ENCODE measurements around the gene RNF114. TPM values are rescaled to one million over a fixed set of nuclear protein-coding genes. Genes with fewer than 3 reads are reported as not detected.

The RNF114 gene
- total and polyA plus RNA-seq, 10 of the 15 experiments (the other 5 are each of a cell fraction or from before 2014, with no cell fraction given) = 28.0 to 82.3 (median 47.2) TPM

DNA sequence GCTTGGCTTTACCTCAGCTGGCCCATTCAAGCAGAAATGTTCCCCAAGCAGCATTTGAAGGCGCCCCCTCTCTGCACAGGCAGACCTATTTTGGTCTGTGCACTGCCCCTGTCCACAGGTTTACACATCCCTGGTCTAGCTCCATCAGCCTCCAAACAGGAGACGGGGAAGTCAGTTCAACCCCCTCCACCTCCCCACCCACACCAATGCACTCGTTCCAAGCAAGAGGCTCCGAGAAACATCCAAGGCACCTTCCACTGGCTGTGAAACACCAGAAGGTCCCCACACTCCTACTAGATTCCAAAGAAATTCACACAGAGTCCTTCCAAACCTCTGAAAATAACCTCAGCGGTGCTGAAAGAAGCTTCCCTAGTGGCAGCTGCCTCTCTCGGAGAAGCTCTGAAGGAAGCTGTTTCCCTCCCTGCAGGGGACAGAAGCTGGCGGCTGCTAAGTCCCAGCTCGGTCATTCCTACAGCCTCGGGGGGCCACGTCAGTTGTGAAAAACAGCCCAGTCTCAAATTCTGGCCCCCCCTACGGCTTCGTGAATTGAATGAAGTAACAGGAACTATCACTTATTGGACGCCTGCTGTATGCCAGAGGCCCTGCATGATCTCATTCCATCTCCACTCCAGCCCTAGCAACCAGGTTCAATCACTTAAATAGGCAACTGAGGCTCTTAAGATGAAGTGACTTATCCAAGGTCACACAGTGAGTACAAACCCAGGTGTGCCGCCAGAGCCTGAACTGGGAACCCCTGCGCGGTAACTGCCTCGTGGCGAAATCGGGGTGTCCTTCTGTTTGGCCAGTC, 21.7 kb upstream of the RNF114 start:
- H3K79me2 ChIP-seq (ENCODE audit: control insufficient read depth, insufficient read depth, low read length) = peaks cover 34% of the 10 kb centered on the region

More for the DNA sequence above, 21.7 kb upstream of the RNF114 start:
- ChIA-PET POLR2A (interaction anchor here (0.6 to 2.1 kb wide), 2 partner anchors 11 to 21 kb away, joined by 3 to 11 read pairs; partner anchors contain the start of gene RNF114), SMC1A (ENCODE audit: uncharacterized antibody, unreplicated experiment) (interaction anchor here (0.6 to 1.9 kb wide), 4 partner anchors 24 to 304 kb away, joined by 3 to 7 read pairs (median 4); no protein-coding TSS in a partner anchor), CTCF (interaction anchor here (0.7 to 4.1 kb wide), 9 partner anchors 11 to 303 kb away, joined by 3 to 20 read pairs (median 4); partner anchors contain the start of gene RNF114), RAD21 (ENCODE audit: unreplicated experiment) (interaction anchor here (0.8 to 2.1 kb wide), 6 partner anchors 21 to 373 kb away, joined by 3 to 12 read pairs (median 3); partner anchors contain the start of gene RNF114)
- Histone ChIP-seq H3K36me3 (ENCODE audit: control insufficient read depth in 2 of 2, insufficient read depth in 2 of 2, low read length in 1 of 2) (peaks cover 2 to 7% of the 10 kb centered on the region in 2 experiments; a peak in 3 of 4 replicates), H3K27me3 (replicated peaks in 1 of 2; ENCODE audit: control insufficient read depth in 2 of 2, insufficient read depth in 2 of 2, low read length in 1 of 2) (no peaks in the 10 kb centered on the region), H2AFZ (ENCODE audit: control insufficient read depth, low read depth, low read length) (peak overlapping the region; percentile 100), H3K4me3 (peak overlapping the region; percentile 94), H3K4me2 (ENCODE audit: control insufficient read depth, insufficient read depth) (peak overlapping the region; percentile 98), H3K9ac (ENCODE audit: control insufficient read depth, insufficient read depth, low read length) (peak overlapping the region; percentile 97), H3K27ac (ENCODE audit: control insufficient read depth, insufficient read depth) (peak overlapping the region; percentile 100), H3K4me1 (ENCODE audit: control insufficient read depth, insufficient read depth, low read length) (peaks cover 8% of the 10 kb centered on the region), H3K9me3 (replicated peaks; ENCODE audit: control insufficient read depth, insufficient read depth, low read length) (no peaks in the 10 kb centered on the region), H4K20me1 (ENCODE audit: control insufficient read depth, insufficient read depth) (no peaks in the 10 kb centered on the region)
- intact Hi-C loops (cut with micrococcal nuclease; ENCODE audit: unreplicated experiment) (loop anchor here (1.0 kb wide), 1 partner anchor 21 kb away; no protein-coding TSS in a partner anchor), in situ Hi-C loops (cut with MboI) (no loop called here)
- under 1% methylated on average over 19 of the region's 19 CpGs for WGBS (ENCODE audit: insufficient coverage, insufficient replicate concordance, low lambda C conversion rate, missing lambda C conversion rate)
- DNase-seq (ENCODE audit: low read depth, low spot score) = no peak
- TF ChIP-seq, protein P1, sequence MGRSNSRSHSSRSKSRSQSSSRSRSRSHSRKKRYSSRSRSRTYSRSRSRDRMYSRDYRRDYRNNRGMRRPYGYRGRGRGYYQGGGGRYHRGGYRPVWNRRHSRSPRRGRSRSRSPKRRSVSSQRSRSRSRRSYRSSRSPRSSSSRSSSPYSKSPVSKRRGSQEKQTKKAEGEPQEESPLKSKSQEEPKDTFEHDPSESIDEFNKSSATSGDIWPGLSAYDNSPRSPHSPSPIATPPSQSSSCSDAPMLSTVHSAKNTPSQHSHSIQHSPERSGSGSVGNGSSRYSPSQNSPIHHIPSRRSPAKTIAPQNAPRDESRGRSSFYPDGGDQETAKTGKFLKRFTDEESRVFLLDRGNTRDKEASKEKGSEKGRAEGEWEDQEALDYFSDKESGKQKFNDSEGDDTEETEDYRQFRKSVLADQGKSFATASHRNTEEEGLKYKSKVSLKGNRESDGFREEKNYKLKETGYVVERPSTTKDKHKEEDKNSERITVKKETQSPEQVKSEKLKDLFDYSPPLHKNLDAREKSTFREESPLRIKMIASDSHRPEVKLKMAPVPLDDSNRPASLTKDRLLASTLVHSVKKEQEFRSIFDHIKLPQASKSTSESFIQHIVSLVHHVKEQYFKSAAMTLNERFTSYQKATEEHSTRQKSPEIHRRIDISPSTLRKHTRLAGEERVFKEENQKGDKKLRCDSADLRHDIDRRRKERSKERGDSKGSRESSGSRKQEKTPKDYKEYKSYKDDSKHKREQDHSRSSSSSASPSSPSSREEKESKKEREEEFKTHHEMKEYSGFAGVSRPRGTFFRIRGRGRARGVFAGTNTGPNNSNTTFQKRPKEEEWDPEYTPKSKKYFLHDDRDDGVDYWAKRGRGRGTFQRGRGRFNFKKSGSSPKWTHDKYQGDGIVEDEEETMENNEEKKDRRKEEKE (IDR thresholded peaks at IDR 0.05) = no peak
- TF ChIP-seq TCF12 (IDR thresholded peaks at IDR 0.05; ENCODE audit: low read depth, low read length) = no peak
- ATAC-seq = peak; percentile 9
- BruUV-seq (replicated peaks) = no TSS peak
- no peak for FAIRE-seq

Measured in GM12878 (cell line).